Osteocyte (in vitro differentiated cells): ENCODE data around the gene ASL. TPM values are rescaled to one million over a fixed set of nuclear protein-coding genes. Genes with fewer than 3 reads are reported as not detected.
"Not testable (repeated sequence)": the region's sequence is repeated elsewhere in the genome, so short reads cannot be mapped to it uniquely, and the experiment has no call there.

Experiments used
- DNase-seq: peaks from one replicate; pipeline ENCODE4 v3.0.0; 2021; ENCODE audit warnings: mixed read lengths; ENCODE audit not compliant: unreplicated experiment; ENCODE audit errors: extremely low spot score
- H3K27ac Mint-ChIP-seq: one replicate; pipeline ENCODE4 v1.8.0; 2021; ENCODE audit warnings: mild to moderate bottlenecking, mixed read lengths; ENCODE audit not compliant: unreplicated experiment
- H3K27me3 Mint-ChIP-seq: one replicate; pipeline ENCODE4 v1.8.0; 2021; ENCODE audit warnings: mixed read lengths; ENCODE audit not compliant: unreplicated experiment
- H3K36me3 Mint-ChIP-seq: one replicate; pipeline ENCODE4 v1.8.0; 2021; ENCODE audit warnings: mixed read lengths; ENCODE audit not compliant: unreplicated experiment
- H3K4me1 Mint-ChIP-seq: one replicate; pipeline ENCODE4 v1.8.0; 2021; ENCODE audit warnings: mixed read lengths; ENCODE audit not compliant: unreplicated experiment
- H3K4me3 Mint-ChIP-seq: one replicate; pipeline ENCODE4 v1.8.0; 2021; ENCODE audit warnings: mild to moderate bottlenecking, moderate library complexity, mixed read lengths; ENCODE audit not compliant: unreplicated experiment
- H3K9me3 Mint-ChIP-seq: one replicate; pipeline ENCODE4 v1.8.0; 2021; ENCODE audit warnings: mixed read lengths; ENCODE audit not compliant: unreplicated experiment
- CTCF ChIP-seq: fragments of 200-600 bp; sonication (generic); IDR thresholded peaks from 2 replicates; pipeline ENCODE4 v1.5.0; 2021; ENCODE audit warnings: antibody characterized with exemption, mild to moderate bottlenecking, moderate library complexity
- total RNA-seq: library from RNA; stranded (reverse); gene quantifications from 2 replicates; pipeline ENCODE4 v1.2.1, GENCODE V29; 2021

ASL gene
- total RNA-seq, 1 donor from 2014 or later, result 23.3 TPM

DNA sequence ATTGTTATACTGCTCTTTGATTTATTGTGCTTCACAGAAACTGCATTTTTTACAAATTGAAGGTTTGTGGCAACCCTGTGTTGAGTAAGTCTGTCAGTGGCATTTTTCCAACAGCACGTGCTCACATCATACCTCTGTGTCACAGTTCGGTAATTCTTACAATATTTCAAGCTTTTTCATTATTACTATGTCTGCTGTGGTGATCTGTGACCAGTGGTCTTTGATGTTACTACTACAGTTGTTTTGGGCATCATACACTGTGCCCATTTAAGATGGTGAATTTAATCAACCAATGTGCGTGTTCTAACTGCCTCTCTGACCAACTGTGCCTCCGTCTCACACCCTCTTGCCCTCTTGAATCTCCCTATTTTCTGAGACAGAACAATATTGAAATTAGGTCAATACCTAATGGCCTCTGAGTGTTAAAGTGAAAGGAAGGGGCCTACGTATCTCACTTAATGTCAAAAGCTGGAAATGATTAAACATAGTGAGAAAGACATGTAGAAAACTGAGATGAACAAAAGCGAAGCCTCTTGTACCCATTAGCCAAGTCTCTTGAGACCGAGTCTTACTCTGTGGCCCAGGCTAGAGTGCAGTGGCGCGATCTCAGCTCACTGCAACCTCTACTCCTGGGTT, 20.2 kb upstream of the ASL start:
- H3K4me1 Mint-ChIP-seq, result peaks cover 8% of the 10 kb centered on the region
- no peak overlapping the region for H3K4me3 Mint-ChIP-seq
- DNase-seq, result no peak
- no peaks in the 10 kb centered on the region for H3K27me3 Mint-ChIP-seq
- no peaks in the 10 kb centered on the region for H3K9me3 Mint-ChIP-seq
- H3K27ac Mint-ChIP-seq, result no peak overlapping the region
- no peaks in the 10 kb centered on the region for H3K36me3 Mint-ChIP-seq
- no peak for TF ChIP-seq CTCF

GRCh38 chr7:66060796-66061195, 14.8 kb upstream of the ASL start:
- Mint-ChIP-seq H3K27ac (no peak overlapping the region), H3K4me1 (no peaks in the 10 kb centered on the region), H3K36me3 (no peaks in the 10 kb centered on the region), H3K27me3 (no peaks in the 10 kb centered on the region), H3K4me3 (no peak overlapping the region), H3K9me3 (no peaks in the 10 kb centered on the region)
- TF ChIP-seq CTCF, result no peak
- DNase-seq, result no peak

- no peak for DNase-seq
- Mint-ChIP-seq H3K27me3 (peaks cover 6% of the 10 kb centered on the region), H3K27ac (no peak overlapping the region), H3K36me3 (no peaks in the 10 kb centered on the region), H3K9me3 (peaks cover 7% of the 10 kb centered on the region), H3K4me1 (no peaks in the 10 kb centered on the region), H3K4me3 (no peak overlapping the region)
- TF ChIP-seq CTCF, result no peak
Measured at GRCh38 chr7:66069732-66070131, 5.9 kb upstream of the ASL start.

DNA sequence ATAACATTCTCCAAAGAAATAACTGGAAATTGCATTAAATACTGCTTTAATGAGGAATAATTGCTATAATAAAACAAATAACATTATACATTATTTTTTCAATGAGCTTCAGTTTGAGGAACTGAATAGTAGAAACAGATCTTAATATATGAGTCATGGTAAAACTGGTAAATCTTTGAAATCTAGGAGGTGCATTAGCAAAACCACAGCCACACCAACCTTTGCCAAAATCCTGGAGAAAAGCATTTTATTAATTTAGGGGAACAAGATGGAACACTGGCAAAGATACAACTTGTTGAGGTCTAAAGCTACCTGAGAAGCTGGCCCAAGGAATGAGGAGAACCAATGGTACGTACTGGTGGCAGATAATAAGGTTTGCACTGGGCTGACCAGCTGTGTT, 5.4 kb upstream of the ASL start:
- DNase-seq, result no peak
- H3K4me1 Mint-ChIP-seq, result peaks cover 1% of the 10 kb centered on the region
- H3K27ac Mint-ChIP-seq, result no peak overlapping the region
- peaks cover 7% of the 10 kb centered on the region for H3K9me3 Mint-ChIP-seq
- peaks cover 6% of the 10 kb centered on the region for H3K27me3 Mint-ChIP-seq
- no peaks in the 10 kb centered on the region for H3K36me3 Mint-ChIP-seq
- H3K4me3 Mint-ChIP-seq, result no peak overlapping the region
- TF ChIP-seq CTCF, result no peak

- peaks cover 11% of the 10 kb centered on the region for H3K4me1 Mint-ChIP-seq
- not testable (repeated sequence) for H3K36me3 Mint-ChIP-seq
Measured at GRCh38 chr7:66072208-66072607, 3.4 kb upstream of the ASL start.

More at GRCh38 chr7:66072208-66072607, 3.4 kb upstream of the ASL start:
- not testable (repeated sequence) for H3K27ac Mint-ChIP-seq, DNase-seq, H3K27me3 Mint-ChIP-seq, H3K9me3 Mint-ChIP-seq, H3K4me3 Mint-ChIP-seq
